Kidney (tissue), 14 donors: ENCODE results near the gene SUPV3L1. TPM values are rescaled to one million over a fixed set of nuclear protein-coding genes. Genes with fewer than 3 reads are reported as not detected.

Experiments used
- DNase-seq, 5 donors: peaks; one replicate each; pipeline ENCODE4 v3.0.0-alpha.2; 2013 to 2020
- FAIRE-seq: peaks from 2 replicates; lab custom pipeline; 2012; peaks lifted over from hg19 to GRCh38; lab: Jason Lieb, UNC
- H3K27ac ChIP-seq, 2 donors: one replicate each; pipeline ENCODE4 v1.7.0; 2013; ENCODE audit warnings: low read depth in 2 of 2, low read length in 2 of 2, inconsistent platforms in 1 of 2
- H3K27me3 ChIP-seq: one replicate; pipeline ENCODE4 v1.7.1; 2013; ENCODE audit warnings: low read length, inconsistent platforms; ENCODE audit not compliant: control insufficient read depth, insufficient read depth
- H3K36me3 ChIP-seq, 3 donors: one replicate each; pipeline versions ENCODE4 v1.7.0 to v1.7.1; 2013; ENCODE audit warnings: low read length in 3 of 3, control low read depth in 1 of 3, inconsistent platforms in 1 of 3; ENCODE audit not compliant: insufficient read depth in 3 of 3, control insufficient read depth in 2 of 3
- H3K4me1 ChIP-seq, 3 donors: one replicate each; pipeline versions ENCODE4 v1.7.0 to v1.7.1; 2013; ENCODE audit warnings: low read length in 3 of 3, inconsistent platforms in 1 of 3, low read depth in 1 of 3; ENCODE audit not compliant: control insufficient read depth in 2 of 3, insufficient read depth in 2 of 3
- H3K4me3 ChIP-seq, 3 donors: one replicate each; pipeline versions ENCODE4 v1.7.0 to v1.8.1; 2013; ENCODE audit warnings: low read length in 3 of 3, control low read depth in 1 of 3, inconsistent platforms in 1 of 3
- H3K9ac ChIP-seq, 3 donors: one replicate each; pipeline versions ENCODE4 v1.7.0 to v1.7.1; 2013; ENCODE audit warnings: low read length in 3 of 3, control low read depth in 1 of 3, inconsistent platforms in 1 of 3
- H3K9me3 ChIP-seq, 3 donors: one replicate each; pipeline versions ENCODE4 v1.7.0 to v1.7.1; 2013; ENCODE audit warnings: low read length in 3 of 3, control low read depth in 1 of 3, inconsistent platforms in 1 of 3; ENCODE audit not compliant: control insufficient read depth in 2 of 3, insufficient read depth in 1 of 3
- CTCF ChIP-seq: IDR thresholded peaks from 3 replicates; pipeline ENCODE4 v1.5.1; 2012; ENCODE audit warnings: mild to moderate bottlenecking, moderate library complexity, borderline replicate concordance; ENCODE audit not compliant: insufficient read depth; ENCODE audit errors: extremely low read depth
- intact Hi-C: fragments of 100-400 bp; cut with DNase I; formaldehyde crosslinking; loops from one replicate; pipeline ENCODE4 v1.11.1; 2022
- polyA plus RNA-seq: library from polyadenylated mRNA; stranded (reverse); fragments of 350-450 nt; fragmentation: Illumina TruSeq; extraction: RNeasy Lipid Tissue Mini Kit (QIAGEN cat#74804); gene quantifications from one replicate; pipeline ENCODE4 v1.2.3, GENCODE V29; 2014; ENCODE audit warnings: low read depth, low replicate concordance; ENCODE audit not compliant: insufficient read depth
- total RNA-seq: library from RNA; stranded (reverse); fragmentation: NEBNext Ultra II Directional; extraction: Animal tissue kit (Norgen Biotek cat#: 25700); gene quantifications from one replicate; pipeline ENCODE4 v1.2.1, GENCODE V29; 2021
- donor health status: control.
- donor health status: control.
- donor health status: control.
- donor health status: control.
- donor health status: control.
- donor health status: DM: yes; HTN: yes; CAD: no.
- donor health status: Normal renal cell carcinoma (clear cell type).

Gene SUPV3L1
- total and polyA plus RNA-seq, 2 donors from 2014 or later = 25.1 to 48.3 TPM

- Histone ChIP-seq H3K4me1 (peaks cover 0 to 3% (median 0%) of the 10 kb centered on the region in 3 donors), H3K36me3 (peaks cover 0 to 5% (median 5%) of the 10 kb centered on the region in 3 donors), H3K9me3 (no peaks in the 10 kb centered on the region), H3K27ac (no peak overlapping the region), H3K27me3 (no peaks in the 10 kb centered on the region), H3K9ac (no peak overlapping the region), H3K4me3 (no peak overlapping the region)
- TF ChIP-seq CTCF = no peak
- FAIRE-seq (no peak), DNase-seq (no peak)
- intact Hi-C loops = loop anchor here (5.0 kb wide), 1 partner anchor 152 kb away; no protein-coding TSS in a partner anchor
These were observed 59.9 kb downstream of the SUPV3L1 start for GRCh38 chr10:69239816-69240434.

GRCh38 chr10:69240455-69240854 lies 60.4 kb downstream of the SUPV3L1 start:
- Histone ChIP-seq H3K27ac (no peak overlapping the region), H3K4me1 (peaks cover 0 to 3% (median 0%) of the 10 kb centered on the region in 3 donors), H3K27me3 (no peaks in the 10 kb centered on the region), H3K9me3 (no peaks in the 10 kb centered on the region), H3K4me3 (no peak overlapping the region), H3K9ac (no peak overlapping the region), H3K36me3 (peaks cover 0 to 5% (median 5%) of the 10 kb centered on the region in 3 donors)
- intact Hi-C loops = no loop called here
- no peak for TF ChIP-seq CTCF
- DNase-seq = no peak
- no peak for FAIRE-seq

- no peaks in the 10 kb centered on the region for H3K9me3 ChIP-seq
- H3K9ac ChIP-seq = no peak overlapping the region
- TF ChIP-seq CTCF = no peak
- no peak for DNase-seq
- intact Hi-C loops = no loop called here
- no peak overlapping the region for H3K27ac ChIP-seq
- no peaks in the 10 kb centered on the region for H3K27me3 ChIP-seq
- no peak for FAIRE-seq
- no peak overlapping the region for H3K4me3 ChIP-seq
- H3K36me3 ChIP-seq = peaks cover 0 to 8% (median 5%) of the 10 kb centered on the region in 3 donors
- peaks cover 0 to 3% (median 0%) of the 10 kb centered on the region in 3 donors for H3K4me1 ChIP-seq
These were observed 61.5 kb downstream of the SUPV3L1 start for GRCh38 chr10:69241575-69241974.
